Neural progenitor cell (in vitro differentiated cells): ENCODE results near the gene RTP3.

ENCODE experiments used
- CTCF ChIP-seq: fragments of 200-600 bp; sonication (generic); IDR thresholded peaks from 2 replicates; pipeline ENCODE4 v1.5.1; 2017; ENCODE audit warnings: antibody characterized with exemption, mild to moderate bottlenecking
- EZH2 ChIP-seq: fragments of 200-600 bp; sonication (generic); IDR thresholded peaks from 2 replicates; pipeline ENCODE4 v1.6.1; 2017; ENCODE audit warnings: antibody characterized with exemption, mild to moderate bottlenecking, moderate library complexity
- EZH2phosphoT487 ChIP-seq: fragments of 200-600 bp; sonication (generic); IDR thresholded peaks from 2 replicates; pipeline ENCODE4 v1.6.1; 2017; ENCODE audit warnings: antibody characterized with exemption

GRCh38 chr3:46516521-46516920, 18.7 kb downstream of the RTP3 start:
- no peak for TF ChIP-seq CTCF
- no peak for TF ChIP-seq EZH2
- TF ChIP-seq EZH2phosphoT487, result no peak
